Stimulated activated naive CD4-positive, alpha-beta T cell (primary cell): ENCODE results near the gene CBX6.

Experiments used
- DNase-seq, 6 experiments: peaks; one replicate each; lab custom pipeline; 2025; lab: John Stamatoyannopoulos, UW

The CBX6 gene

DNA sequence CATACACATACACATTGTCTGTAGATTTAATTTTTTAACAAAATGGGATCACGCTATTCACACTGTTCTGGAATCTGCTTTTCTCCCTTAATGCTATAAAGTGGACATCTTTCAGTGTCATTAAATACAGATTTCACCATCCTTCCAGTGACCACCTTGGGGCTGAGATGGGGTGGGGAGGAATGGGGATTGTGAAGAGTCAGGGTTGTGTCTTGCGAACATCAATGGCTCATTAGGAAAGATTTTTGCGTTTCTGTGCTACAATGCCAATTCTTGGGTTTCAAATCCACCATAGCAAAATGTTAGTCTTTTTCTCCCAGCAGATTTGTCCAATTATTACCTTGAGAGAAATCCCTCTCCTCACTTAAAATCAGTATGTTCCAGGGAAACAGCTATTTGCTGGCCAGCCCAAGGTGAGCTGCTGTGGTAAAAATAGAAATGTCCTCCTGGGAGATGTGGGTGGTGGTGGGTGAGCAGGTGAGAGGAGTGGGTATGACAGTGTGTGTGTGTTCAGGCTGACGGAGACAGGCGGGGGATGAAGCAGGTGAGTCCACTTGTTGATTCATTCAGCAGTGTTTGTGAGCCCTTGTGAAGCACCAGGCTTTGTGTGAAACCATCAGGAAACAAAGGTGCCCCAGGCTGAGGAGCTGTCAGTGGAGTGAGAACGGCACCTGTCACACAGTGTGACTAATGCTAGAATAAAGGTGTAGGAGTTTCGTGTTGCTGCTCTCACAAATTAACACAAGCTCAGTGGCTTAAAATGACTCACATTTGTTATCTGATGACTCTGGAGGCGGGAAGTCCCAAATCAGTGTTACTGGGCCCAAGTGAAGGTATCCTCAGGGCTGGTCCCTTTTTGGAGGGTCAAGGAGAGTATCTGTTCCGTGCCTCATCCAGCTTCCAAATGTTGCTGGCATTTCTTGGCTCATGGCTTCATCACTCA, 1.7 kb upstream of the CBX6 start:
- peak in 2 of 6 experiments; percentile 10 to 14 for DNase-seq

DNA sequence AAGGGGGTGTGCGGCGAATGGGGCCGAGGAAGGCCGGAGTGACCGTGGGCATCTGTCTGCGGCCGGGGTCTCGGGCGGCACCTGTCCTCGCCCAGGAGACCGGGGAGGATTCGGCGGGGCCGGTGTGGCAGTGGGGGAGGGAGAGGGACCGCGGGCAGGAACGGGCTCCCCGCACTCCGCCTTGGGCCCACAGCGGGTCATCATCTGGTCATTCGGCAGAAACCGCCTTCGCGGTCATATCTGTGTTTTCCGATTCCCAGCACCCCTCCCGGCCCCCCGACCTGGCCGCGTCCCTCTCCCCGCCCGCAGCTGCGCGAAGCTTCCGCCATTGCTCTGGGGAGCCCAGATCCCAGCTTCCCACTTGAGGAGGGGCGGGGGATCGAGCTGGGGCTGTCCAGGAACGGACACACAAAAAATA, 824 bp upstream of the CBX6 start:
- peak in 2 of 6 experiments; percentile 31 to 36 for DNase-seq

DNA sequence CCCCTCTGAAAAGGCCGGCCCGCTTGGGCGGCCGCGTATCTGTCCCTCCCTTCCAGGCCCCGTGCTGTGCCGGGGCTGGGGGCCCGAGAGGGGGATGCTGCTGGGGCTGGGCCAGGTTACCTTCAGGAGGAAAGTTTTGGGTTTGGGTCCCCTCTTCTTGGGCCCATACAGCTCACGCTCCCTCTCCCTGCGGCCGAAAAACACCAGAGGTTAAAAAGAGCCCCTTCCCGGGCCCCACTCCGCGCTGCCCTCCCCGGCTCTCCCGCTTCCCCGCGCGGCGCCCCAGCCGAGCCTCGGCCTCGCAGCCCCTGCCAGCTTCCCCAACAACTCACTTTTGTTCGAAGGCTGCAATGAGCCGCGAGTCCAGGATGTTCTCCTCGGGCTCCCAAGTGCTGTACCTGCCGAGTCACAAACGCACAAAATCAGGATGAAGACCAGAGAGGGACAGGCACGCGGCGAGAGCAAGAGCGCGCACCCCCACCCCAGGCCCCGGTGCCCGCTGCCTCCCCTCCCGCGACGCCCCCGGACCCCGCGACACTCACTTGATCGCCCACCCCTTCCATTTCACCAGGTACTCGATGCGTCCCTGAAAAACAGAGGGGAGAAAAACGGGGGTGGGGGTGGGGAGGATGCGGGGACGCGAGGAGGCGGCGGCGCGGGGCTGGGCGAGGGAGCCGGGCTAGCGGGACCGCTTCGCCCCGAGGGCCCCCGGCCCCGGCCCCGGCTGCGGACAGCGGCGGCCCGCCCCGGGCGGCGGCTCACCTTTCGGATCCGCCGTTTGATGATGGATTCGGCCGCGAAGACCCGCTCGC, 450 bp downstream of the CBX6 start:
- peak in 2 of 6 experiments; percentile 41 to 55 for DNase-seq

DNA sequence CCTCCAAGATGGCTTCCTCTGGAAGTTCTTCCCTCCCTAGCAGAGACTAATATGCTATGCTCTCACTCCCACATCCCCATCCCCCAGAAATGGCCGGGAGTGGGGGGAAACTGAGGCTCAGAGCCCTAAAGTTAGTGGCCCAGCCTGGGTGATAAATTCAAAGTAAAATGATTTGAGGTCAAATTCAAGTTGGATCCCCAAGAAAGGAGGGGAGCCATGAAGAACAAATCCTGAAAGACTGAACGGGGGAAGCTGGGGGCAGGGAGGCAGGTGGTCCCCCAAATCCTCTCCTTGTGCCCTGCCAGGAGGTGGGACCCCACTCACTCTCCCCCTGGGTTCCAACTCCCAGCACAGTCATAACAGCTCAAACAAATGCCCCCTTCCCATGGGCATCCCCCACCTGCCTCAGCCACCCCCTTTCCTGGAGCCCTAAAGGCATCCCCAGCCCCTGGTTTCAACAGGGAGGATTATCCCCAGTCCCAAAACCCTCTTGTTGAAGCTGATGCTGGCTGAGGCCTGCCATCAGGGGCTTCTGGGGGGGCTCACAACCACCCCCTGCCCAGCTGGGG, 1.1 kb downstream of the CBX6 start:
- DNase-seq, result peak in 1 of 6 experiments; percentile 31

DNA sequence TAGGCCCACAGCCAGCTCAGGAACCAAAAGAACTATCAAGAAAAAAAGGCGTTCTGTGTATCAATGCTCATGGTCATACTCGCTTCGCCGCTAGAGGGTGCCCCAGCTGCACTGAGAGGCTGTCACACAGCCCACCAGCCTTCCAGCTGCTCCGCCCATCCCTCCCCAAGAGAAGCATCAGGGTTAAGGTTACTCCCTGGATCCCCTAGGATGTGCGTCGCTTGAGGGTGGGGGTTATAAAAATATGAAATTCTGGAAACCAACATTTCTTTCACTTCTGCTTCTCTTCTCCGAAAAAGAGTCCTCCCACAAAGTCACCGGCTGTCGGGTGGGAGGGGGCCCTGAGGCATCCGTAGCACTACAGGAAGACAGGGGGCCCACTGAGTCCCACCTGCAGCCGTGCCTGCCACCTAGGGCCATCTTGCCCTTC, 1.7 kb downstream of the CBX6 start:
- DNase-seq, result peak; percentile 60 to 82 (median 79)

DNA sequence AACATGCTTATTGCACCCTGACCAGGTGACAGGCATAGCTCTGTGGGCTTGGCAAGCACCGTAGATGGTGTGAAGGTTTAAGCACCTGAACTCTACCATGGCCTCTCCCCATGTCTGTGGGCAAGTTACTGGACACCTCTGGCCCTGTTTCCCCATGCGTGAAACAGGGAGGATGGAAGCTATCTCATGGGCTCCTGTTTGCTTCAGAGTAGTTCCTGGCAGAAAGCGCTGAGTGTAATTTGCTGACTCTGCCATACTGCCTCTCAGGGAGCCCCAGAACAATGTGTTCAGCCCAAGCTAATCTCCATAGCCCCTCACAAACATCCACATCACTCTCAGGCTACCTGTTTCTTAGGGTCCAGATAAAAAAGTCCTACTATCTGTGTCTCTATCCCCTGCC, 2.4 kb downstream of the CBX6 start:
- no peak for DNase-seq

DNA sequence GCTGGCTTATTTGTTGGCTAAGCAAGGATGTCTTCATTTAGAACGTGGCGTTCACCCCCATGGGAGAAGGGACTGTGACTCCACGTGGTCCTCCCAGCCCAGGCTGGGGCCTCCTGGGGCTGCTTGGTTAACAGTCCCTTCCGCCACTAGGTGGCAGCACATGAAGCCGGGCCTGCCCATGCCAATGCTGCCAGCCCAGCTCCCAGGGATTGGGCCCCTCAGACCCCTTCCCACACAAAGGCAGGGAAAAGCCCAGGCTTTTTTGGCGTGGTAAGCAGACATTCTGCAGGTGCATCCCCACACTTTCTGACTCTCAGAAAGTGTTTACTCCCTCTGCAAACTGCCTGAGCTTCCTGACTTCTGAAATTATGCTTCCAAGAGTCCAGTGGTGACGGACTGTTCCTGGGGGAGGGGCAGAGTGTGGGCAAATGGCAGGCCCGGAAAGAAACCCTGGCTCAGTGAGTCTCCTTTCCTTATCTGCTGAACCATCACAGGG, 3.1 kb downstream of the CBX6 start:
- peak; percentile 40 to 79 (median 74) for DNase-seq

DNA sequence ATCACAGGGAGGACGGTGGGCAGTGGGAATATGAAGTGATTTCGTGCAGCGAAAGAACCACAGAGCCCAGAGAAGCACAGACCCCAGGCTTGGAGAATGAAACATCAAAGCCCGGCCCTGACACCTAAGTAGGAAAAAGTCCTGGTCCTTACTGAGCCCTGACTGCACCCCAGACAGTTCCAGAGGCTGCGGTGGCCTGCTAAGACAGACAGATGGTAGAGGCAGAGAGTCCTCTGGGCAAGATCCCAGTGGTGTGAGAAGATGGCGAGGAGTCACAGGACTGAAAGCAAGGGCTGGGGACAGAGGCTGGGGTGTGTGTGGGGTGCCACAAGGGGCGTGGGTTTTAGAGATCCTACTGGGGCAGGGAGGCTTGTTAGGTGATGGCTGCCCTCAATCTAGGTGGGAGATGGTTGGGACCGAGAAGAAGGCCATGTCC, 3.7 kb downstream of the CBX6 start:
- DNase-seq, result no peak

DNA sequence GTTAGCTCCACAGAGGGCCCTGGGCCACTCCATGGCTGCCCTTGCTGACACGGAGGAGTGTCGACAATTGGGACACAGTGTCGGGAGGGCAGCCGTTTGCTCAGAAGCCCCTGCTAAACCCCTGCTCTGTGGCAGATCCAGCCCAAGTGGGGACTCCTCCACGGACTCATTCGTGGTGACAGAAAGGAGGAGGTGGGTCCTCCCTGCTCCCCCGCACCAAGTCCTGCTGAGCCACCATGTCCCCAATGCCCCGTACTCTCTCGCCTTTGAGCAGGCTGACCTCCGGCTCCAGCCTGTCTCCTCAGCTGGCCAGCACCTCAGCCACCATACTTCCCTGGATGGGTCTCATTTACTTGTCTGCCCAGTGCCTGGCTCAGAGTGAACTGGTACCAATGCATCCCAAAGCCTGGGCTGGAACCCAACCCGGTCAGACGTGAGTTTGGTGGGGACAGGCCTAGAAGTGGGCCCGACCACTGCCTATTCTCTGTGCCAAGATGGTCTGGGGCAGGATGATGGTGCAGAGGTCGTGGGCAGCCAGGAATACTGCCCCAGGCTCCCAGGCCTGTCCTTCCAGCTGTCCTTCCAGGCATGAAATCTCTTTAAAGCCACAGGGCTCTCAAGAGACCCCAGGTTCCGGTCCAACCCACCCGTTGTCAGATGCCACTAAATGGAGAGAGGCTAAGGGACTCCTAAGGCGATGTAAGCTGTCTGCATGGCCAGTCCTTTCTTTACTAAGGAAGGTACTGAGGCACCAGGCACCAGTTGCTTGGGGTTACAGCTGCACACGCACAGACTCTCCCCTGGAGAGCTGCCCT, 4.3 kb downstream of the CBX6 start:
- no peak for DNase-seq

DNA sequence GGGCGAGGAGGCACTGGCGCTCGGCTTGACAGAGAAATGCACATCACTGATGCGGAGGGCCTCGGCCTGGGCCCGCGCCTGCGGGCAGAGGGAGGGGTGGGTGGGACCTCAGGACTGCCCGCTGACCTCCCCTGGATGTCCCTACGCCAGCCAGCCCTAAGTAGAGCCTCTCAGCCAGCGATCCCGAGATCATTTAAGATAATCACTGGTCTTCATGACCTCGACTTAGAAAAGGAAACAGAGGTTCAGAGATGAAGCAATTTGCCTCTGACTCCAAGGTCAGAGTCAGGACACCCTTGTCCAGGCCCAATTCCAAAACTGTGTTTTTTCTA, 4.9 kb downstream of the CBX6 start:
- DNase-seq, result no peak

DNA sequence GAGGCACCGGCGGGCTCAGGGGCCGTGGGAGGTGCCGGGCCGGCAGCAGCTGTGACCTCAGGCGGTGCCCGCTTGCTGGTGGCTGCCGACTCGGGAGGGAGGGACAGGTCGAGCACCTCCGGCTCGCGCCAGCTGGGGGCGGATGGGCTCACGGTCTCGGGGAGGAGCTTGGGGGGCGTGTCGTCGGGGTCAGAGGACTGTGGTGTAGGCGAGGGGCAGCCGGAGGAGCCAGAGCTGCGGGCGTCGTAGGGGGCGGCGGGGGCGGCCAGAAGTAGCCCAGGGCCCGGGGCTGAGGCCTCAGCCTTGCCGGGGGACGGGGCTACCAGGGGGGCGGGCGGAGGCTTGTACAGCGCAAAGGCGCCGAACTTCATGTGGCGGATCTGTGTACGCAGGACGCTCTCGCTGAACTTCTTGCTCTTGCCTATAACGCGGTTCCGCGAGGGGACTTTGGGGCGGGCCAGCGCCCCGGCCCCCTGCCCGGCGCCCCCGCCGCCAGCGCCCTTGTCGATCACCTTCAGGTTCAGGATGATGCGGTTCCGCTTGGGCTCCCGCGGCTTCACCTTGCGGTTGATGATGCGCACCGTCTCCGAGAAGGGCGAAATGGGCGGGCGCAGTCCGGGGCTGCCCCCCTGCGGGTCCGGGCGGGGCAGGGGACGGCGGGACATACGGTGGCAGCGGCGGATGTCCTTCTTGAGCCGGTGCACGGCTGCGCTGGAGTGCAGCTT, 5.5 kb downstream of the CBX6 start:
- DNase-seq, result no peak

DNA sequence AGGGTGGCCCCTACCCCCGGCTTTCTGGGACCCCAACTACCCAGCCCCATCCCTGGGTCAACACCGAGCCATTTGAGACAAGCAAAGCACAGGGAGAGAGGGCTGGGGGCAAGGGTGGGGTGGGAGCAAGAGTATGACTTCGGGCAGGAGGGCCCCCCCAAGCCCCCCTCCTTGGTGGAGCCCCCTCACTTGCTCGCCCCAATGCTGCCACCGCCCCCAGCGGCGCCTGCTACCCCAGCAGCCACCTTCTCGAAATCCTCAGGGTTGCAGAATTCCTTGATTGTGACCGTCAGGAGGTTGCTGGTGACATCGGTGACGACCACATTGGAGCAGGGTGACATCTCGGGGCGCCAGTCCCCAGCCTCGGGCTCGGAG, 6.0 kb downstream of the CBX6 start:
- DNase-seq, result no peak

DNA sequence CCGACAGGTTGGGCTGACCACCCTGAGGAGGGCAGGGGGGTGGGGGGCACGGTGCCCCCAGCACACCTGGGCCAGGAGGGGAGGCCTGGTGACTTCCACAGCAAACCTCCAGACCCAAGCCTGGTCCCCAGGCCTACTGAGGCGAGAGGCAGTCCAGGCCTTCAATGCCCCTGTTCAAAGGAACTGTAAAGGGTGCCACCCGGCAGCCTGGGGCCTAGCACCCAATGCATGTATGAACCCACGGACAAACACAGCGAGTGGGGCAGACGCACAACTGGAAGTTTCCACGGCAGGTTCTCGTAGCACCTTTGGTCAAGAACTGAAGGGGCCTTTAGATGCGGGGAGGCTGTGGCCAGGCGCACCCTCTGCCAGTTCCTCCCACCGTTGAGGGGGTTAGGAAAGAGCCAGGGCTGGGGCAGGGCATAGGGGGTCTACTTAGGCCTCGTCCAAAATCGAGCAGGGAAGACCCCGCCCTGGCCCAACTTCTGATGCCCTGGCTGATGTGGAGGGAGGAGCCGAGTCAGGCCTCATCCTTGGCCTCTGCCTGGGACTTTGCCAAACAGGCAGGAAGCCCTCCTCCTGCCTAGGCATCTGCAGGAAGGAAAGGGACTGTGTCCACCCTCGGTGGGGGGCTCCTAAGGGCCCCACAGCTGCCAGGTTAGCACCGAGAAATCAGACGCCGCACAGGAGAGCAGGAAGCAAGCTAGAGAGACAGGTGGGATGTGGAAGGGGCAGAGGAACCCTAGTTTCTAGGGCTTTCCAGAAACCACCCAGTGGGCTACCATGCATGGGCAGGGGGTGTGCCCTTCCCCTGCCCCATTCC, 6.6 kb downstream of the CBX6 start:
- no peak for DNase-seq

DNA sequence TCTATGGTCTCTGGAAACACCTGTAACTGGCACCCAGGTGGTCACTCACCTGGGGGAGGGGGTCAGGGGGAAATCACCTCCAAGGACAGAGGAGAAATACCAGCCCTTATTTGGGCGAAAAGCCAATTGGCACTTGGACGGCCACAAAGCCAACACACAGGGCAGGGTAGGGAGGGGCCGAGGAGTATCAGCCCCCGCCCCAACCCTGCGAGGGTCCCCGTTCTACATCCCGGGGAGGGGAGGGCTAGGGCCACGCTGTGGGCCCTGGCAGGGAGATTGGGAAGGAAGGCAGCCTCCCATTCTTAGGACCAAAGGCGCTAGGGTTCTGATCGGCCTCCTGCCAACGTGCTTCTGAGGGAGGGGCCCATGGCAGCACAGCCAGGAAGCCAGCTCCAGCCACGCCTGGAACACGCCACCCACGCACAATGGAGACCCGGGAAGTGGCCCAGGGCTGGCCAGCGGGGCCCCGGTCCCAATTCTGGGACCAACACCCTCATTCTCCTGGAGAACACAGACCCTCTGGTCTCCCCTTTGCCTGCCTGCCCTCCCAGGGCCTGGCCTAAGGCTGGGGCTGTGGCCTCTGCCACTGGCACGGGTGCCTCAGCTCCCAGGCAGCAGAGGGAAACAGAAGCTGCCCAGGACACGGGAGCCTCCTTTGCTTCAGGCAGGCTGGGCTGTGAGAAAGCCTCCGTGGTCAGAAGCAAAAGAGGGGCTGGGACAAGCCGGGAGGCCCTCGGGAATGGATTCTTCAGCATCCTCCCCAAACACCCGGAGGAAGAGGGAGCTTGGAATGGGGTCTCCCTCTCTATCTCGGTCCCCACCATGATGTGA, 7.4 kb downstream of the CBX6 start:
- no peak for DNase-seq

DNA sequence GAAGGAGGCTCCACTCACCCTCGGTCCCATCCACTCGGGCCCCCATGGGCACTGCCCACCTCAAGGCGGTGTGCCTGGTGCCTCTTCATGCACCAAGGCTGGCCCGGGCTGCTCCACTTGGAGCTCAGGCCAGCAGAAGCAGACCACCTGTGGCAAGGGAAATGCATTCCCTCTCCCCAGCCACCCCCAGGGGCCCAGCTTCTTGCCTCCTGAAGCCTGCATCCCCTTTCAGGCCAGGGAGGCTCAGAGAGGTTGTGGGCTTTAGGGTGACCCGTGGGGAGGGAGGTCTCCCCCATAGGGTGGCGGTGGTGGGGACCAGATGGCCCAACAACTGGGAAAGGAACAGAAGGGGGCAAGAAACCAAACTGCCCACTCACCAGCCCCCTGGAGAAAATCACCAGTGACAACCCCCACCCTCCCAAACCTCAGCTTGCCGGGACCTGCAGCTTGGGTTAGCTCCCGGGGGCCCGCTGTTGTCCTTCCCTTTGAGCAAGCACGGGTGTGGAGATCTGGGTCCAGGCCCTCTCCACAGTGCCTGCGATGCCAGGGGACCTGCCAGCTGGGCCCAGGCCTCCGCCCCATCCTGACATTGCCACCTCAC, 8.4 kb downstream of the CBX6 start:
- no peak for DNase-seq

DNA sequence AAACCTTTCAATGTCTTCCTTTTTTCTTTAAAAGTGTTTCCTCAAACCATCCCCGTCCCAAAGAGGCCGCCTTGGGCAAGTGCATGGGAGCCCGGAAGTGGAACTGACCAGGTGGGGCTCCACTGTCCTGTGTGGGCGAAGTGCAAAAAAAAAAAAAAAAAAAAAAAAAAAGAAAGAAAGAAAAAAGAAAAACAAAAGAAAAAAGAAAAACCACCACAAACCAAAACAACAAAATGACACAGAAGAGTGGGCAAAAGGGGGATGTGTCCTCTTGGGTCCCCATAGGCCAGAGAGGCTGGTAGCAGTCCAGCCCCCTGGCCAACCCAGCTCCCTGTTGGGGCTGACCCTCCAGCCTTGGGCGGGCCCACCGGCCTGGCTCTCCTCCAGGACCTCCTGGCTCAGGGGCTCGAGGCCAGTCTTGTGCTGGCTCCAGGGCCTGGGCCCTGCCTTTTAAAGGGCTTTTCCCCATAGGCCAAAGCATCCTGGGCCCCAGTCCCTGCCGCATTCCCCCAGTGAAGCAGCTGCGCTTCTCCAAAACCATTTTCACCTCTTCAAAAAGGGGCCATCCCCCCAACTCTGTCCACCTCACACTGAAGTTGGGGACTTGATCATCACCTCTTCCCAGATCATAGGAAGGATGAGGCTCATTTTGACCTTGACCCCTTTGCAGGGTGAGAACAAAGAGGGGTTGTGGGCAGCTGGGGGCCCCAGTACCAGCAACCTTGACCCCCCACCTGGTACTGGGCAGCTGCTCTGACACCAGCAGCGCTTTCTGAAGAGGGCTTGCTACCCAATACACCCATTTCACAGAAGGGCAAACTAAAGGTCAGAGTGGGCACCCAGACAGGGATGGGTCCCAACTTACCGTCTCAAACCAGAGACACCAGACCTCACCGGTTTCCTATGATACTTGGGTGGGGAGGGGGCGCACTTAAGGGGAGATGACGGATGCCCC, 9.4 kb downstream of the CBX6 start:
- no peak for DNase-seq

DNA sequence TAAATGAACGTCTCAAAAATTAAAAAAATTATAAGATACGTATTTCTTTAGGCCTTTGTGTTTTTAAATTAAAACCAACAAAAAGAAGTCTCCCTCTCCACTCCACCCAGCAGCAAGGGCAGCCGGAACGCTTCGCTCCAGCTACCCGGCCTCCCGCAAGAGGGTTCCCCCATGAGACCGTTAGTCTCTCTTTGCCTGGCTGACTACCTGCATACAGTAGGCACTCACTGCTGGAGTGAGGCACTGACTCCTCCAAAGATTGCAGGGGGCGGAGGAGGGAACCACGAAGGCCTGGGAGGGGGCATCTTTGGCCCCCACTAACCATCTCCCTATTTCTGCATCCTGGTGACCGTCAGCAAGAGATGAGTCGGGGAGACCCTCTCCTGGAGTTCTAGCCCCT, 10.1 kb downstream of the CBX6 start:
- no peak for DNase-seq
